HG03575 (cell line): ENCODE measurements around the gene TICRR.

ENCODE experiments used
- ATAC-seq: cut with Tn5 transposase; IDR thresholded peaks from one replicate; pipeline ENCODE4 v1.9.1; 2021; ENCODE audit not compliant: unreplicated experiment, insufficient number of reproducible peaks, low FRiP score; ENCODE audit errors: extremely low read depth

Gene TICRR

DNA sequence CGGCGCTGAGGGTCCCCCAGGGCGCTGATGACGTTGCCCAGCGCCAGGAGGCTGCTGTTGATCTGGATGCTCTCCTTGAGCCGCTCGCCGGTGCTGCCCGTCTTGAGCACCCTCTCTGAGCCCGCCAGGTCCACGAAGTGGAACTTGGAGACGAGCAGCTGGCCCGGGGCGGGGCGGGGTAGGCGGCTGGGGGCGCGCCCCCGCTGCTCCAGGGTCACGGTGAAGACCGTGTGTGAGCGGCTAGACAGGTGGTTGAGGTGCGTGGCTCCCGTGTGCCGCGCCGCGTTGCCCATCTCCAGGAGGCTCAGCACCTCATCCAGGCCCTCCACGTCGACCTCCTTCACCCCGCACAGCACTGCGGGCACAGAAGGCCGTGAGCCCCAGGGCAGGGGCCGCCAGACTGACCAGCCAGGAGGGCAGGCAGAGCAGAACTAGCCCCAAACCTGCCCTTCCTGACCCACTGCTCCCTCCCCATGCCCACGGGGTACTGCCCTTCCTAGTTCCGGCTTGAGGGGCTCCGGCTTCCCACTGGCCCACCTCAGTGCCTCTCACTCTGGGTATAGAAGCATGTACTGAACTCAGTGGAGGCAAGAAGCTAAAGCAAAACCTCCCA is 73.8 kb downstream of the TICRR start:
- ATAC-seq: no peak

DNA sequence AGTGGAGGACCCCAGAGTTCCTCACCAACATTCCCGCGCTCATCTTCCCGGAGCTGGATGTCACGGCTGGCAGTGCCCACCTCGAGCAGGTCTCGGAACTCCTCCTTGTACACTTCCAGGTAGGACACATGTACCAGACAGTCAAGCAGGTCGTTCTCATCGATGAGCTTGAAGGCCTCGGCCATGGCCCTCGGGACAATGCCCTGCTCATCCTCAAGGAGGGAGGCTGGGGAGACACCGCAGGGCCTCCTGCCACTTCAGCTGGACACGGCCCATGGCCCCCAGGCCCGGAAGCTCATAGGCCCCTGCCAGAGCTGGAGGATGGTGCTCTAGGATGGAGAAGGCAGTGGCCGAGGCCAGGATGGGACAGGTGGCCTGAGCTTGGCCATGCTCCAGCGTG is 74.4 kb downstream of the TICRR start:
- ATAC-seq: no peak

DNA sequence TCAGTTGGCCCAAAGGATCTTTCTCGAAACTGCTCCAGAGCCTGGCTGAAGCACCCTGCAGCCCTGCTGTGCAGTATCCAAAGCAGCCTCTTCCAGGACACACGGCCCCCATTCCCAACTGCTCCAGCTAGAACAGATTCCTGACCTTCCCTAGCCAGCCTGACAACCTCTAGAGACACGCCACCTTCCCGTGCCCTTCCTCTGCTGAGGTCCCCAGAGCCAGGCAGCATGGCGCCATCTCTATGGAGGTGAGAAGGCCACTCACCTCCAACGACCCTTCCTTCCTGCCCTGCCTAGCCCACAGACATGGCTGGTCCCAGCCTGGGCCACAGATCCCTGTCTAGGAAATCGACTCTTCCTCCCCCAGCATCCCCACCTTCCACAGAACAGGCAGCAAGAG is 76.9 kb downstream of the TICRR start:
- ATAC-seq: no peak

DNA sequence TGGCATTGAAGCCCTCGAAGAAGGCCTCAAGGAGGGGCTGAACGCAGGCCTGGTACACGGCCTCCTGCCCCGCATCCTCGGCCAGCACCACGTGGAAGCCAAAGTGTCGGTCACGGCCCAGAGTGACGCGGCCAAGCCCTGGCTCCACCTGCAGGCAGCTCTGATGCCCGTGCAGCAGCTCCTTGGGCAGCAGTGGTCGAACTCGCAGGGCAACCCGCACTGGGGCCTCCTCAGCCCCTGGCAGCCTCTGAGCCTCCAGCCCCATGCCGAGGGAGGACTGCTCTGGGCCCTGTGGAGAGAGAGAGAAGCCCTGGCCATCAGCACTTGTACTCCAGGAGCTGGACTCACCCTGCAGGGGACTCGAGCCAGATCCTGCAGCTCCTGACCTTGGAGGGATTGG is 77.4 kb downstream of the TICRR start:
- no peak for ATAC-seq

DNA sequence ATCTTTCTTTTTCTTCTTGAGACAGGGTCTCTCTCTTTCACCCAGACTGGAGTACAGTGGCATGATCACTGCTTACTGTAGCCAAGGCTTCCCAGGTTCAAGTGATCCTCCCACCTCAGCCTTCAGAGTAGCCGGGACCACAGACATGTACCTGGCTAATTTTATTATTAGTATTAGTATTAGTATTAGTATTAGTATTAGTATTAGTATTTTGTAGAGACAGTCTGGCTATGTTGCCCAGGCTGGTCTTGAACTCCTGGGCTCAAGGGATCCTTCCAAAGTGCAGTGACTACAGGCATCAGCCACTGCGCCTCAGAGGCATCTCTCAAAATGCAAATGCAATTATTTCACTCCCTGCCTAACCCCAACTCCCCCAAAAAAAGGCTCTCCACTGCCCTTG is 78.3 kb downstream of the TICRR start:
- no peak for ATAC-seq

DNA sequence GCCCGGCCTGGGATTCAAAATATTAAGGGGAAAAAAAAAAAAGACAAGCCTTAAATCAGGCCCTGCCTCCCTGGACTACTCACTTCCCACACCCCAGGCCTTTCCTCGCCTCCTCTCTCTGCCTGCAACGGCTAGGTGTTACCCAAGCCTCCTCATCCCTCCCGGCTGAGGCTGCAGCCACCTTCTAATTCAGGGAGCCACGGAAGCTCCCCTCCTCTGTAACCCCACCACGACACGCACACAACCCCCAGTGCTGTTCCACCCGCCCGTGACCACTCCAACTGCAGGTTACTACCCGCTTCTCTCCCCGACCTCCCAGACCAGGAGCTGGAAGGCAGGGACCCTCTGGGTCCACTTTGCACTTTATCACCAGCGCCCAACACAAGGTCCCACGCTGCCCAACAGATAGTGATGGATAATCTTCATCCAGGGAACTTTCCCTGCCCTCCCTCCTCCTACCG is 79.1 kb downstream of the TICRR start:
- ATAC-seq: no peak

DNA sequence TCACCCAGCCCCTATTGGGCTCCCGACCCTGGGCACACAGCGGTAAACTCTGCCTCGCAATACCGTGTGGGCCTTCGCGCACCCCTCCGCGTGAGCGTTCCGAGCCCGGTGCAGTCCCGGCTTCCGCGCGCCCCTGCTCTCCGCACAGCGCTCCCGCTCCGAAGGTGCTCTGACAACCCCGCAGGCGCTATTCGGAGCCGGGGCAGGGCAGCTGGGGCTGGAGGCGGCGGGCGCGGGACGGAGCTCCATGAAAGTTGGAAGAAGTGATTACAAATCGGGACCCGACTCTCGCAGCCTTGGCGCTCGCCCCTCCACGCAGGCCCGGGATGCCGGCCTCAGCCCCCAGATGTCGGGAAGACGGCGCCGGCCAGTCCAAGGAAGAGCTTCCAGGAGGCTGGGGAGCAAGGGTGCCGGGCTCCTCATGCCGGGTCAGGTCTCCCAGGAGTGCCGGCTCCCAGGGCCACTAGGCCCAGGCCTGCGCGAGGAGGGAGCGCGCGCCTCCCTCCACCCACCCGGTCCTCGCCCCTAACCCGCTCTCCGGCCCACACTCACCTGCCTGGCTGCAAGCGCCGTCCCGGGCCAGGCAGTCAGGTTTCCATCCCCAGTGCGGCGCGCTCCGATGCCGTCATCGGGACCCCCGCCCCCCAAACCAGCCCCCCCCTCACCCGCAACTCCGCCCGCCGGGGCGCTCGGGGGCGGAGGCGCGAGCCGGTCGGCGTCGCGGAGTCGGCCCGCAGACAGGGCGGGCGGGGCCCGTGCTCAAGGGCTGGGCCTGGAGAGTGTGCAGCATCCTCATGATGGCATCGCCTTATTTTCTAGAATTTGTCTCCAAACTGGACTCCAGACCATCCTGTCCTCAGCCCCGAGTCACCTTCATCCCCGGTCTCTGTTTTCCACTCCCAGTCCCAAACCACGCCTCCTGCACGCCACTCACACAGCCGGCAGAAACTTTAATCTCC is 79.9 kb downstream of the TICRR start, which contains the start of gene KIF7:
TSS of gene KIF7 (minus strand) at position 621 of the 959 bp plus-strand sequence. CDS start 2,537 bp downstream, outside the sequence.
- no peak for ATAC-seq

DNA sequence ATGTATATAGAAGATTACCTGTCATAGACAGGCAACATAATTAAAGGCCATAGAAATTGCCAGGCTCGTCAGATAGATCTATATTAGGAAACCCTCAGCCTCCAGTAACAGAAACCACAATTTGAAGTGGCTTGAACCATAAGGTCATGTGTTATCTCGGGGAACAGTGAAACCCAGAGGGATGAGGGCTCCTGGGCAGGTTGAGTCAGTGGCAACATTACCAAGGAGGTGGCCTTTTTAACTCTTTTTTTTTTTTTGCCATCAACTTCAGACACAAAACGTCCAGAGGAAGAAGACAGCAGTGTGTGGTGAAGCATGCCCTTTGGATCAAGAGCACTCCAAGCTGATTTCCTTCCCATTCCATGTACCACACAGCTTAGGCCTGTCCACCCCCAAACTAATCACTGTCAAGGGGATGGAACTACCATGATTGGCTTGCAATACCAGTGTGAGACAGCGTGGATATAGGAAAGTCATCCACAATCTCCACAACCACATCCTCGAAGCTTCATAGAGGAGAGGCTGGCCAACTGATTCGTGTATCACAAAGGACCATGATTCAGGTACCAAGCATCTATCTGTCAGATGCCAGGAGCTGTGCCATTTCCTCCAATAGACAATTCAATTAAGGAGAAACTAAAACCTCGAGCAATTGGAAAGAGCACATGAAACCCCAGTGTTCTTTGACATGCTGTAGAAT is 81.0 kb downstream of the TICRR start:
- no peak for ATAC-seq

DNA sequence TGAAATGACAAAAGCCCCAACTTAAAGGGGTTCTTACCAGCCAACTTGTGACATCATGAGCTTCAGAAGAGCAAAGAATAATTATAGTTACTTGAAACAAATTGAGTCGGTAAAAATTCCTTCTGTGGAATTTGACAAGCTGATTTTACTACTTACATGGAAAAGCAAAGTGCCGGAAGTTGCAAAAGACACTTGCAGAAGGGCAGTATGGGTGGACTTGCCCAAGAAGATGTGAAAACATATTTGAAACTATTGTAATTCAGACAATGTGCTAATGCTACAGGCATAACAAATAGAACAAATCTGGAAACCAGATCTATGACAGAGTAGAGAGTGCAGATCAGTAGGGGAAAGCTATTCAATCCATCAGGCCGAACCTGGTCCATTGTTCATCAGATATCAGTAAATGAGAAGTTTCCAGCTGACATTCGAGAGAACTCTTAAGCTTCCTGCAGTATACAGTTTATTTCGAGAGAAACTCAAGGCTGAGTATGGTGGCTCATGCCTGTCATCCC is 82.5 kb downstream of the TICRR start:
- ATAC-seq: no peak

DNA sequence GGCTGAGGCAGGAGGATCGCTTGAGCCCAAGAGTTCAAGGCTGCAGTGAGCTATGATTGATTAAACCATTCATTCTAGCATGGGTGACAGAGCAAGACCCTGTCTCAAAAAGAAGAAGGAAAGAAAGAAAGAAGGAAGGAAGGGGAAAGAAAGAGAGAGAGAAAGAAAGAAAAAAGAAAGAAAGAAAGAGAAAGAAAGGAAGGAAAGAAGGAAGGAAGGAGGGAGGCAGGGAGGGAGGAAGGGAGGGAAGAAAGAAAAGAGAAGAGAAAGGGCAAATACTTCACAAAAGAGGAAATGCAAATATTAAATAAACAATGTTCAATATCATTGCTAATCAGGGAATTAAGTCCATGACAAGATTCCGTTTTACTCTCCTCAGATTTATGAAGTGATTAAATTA is 84.0 kb downstream of the TICRR start:
- ATAC-seq: no peak

DNA sequence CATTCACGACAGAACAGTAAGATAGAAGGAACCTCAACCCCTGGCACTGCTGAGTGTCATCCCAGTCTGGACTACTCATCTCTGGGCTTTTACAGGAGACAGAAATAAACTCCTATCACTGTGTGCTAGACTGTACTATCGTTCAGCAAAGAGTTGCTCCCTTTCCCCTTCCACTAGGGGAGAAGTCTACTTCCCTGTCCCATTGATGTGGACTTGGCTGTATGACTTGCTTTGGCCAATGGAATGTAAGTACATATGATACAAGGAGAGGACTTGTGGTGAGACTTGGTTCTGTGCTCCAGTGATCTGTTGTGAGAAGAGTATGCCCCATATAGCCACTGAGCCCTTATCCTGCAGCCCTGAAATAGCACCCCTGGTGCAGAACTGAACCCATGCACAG is 85.3 kb downstream of the TICRR start:
- no peak for ATAC-seq

DNA sequence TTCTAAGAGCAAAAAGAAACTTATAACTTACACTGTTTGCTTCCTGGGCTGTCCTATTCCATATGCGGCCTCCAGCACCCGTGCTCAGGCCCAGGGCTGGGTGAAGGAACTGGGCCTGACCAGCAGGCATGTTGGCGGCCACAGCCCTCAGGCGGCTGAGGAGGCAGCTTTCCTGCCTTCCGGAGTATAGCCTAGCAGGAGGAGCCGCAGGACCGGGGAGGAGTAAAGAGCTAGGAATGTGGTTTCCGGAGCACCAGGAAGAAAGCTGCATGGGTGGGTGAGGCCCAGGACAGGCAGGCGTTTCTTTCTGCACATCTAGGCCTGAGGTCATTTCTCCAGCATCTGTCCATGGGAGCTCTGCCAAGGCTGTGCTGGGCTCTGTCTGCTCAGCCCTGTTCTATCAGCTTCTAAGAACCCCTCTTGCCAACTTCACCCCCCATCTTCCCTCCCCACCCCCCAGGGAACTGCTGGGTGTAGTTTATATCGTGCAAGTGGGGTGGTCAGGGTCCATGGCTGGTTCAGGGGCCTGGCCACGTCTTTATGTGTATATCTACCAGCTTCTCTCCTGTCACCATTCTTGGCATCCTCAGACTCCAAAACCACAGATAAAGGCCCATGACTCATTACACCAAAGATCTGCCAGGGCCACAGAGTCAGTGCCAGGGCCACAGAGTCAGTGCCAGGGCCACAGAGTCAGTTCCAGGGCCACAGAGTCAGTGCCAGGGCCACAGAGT is 87.8 kb downstream of the TICRR start:
- ATAC-seq: no peak

DNA sequence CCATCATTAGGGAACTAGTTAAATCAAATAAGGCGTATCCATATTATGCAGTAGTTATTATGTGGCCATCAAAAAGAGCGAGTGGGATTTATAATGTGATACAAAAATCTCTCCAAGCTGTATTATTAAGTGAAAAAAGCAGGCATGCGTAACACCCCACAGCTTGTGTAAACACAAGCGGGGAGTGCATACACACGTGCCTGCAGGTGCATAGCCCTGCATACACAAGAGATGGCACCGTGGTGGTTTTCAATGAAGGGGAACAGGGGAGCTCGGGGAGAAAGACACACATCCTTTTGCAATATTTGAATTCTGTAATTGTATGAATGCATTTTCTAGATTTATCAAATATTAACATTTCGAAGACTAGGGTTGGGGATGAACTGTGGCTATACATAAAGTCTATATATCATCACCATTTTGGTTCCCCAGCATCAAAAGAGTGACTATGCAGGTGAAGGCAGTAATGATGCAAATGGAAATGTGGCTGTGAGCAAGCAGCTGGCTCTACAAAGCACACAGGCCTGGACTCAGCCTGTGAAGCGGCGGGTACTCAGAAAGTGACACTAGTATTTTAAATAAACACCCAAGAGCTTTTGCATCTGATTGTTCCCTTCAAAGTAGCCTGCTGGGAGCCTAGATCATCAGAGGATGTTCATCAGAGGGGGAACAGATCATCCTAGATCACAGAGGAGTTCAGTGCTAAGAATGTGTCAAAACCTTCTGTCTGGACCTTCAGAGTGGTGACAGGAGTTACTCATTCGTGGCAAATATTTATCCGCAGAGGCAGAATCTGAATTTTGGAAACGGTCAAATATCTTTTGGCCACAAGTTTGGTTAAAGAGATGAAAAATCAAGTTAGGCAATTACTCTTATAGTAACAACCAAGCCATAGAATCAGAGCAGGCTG is 89.4 kb downstream of the TICRR start:
- no peak for ATAC-seq

DNA sequence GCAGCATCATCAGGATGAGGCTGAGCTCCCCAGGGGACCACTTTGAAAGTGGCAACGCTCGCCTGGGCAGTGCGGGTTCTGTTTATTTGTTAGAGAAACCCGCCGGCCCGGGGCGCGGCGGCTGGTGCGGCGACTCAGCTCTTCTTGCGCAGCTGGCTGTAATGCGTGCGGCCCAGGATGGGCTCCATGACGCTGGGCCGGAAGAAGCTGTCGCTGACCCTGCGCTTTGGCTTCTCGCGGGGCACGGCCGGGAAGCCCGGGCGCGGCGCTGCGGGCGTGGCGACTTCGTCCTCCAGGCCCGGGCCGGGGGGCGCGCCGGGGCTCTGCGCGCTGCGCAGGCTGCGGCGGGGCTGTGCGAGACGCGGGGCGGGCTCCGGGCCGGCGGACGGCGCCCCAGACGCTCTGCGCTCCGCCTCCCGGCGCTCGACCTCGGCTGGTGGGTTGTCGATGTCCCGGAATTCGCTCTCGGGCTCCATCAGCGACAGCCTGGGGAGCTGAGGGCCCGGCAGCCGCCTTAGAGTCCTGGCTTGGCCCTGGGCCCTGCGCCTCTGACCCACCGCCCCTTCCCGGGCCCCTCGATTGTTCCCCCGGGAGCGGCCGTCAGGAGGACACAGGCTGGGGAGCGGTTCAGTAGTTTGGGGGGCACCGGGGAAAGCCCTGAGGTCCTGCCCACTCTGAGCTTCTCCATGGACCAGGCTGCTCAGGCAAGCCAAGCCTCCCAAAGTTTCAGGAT is 90.3 kb downstream of the TICRR start:
- ATAC-seq: no peak

DNA sequence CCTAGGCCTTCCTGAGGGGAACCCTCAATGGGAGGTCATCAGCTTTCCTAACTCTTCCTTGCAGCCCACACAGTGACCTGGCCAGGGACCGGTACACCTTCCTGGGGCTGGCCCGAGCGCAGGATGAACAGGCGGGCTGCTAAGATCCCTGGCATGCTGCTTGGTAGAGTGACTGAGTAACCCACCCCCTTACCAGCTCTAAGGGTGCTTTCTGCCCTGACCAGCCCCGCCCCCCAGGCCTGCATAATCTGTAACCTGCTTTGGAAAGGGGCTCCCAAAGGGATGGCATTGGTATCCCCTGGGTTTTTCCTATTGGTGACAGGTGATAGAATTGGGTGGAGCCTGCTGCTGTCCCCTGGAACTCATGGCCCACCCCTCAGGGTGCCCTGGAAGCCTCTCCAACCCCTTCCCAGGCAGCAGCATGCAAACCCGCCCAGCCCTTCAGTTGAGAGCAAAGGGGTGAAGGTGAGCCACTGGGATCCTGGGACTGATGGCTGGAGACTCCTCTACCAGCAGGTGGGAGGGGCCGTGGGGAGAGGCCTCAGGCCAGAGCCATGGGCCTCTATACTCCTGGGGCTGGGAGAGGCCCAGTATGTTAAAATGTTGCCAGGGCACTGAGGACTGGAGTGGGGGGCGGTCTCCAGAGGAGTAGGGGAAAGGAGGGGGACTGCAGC is 91.1 kb downstream of the TICRR start:
- ATAC-seq: no peak

DNA sequence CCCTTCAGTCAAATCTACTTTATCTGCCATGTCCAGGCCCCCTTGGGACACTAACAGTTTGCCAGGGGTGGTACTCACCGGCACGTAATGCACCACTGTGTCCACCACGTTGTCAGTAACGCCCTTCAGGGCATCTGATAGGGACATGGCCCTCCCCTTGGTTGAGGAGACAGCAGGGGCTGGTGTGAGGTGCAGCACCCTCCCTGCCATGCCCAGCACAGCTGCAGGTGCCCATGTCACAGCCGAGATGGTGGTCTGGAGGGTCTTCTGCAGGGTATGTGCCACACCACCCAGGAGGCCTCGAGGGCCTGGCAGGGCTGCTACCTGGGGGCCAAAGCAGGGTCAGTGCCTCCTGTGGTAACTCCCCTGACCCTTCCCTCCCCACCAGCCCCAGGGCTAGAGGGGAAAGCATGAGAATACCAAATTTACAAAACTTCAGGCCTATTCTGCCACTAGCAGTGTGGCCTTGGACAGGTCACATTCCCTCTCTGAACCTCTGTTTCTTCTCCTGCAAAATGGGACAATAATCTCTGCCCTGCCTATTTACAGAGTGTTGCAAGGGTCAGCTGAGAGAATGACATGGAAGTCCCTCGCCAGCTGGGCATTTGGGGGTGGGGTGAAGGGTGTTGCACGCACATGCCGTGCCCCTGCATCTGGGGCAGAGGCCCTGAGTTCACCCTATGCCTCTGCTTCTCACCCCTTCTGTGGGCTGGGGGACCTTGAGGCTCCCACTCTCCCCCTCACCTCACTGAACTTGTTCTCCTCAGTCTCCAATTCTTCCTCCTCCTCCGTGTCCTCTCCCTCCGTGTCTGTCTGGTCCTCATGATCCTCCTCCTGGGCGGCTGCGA is 91.8 kb downstream of the TICRR start:
- ATAC-seq: no peak
